Stimulated activated CD8-positive, alpha-beta memory T cell treated with anti-CD3 and anti-CD28 coated beads, Interleukin-15, amount 100 ng/mL, for 4 hours (primary cell): ENCODE data around the gene ANO1.
"Not testable (repeated sequence)": the region's sequence is repeated elsewhere in the genome, so short reads cannot be mapped to it uniquely, and the experiment has no call there.

Source experiments
- DNase-seq, 2 donors: peaks; one replicate each; pipeline ENCODE4 v3.0.0-alpha.2; 2020; ENCODE audit warnings: low read depth in 2 of 2

The ANO1 gene

DNA sequence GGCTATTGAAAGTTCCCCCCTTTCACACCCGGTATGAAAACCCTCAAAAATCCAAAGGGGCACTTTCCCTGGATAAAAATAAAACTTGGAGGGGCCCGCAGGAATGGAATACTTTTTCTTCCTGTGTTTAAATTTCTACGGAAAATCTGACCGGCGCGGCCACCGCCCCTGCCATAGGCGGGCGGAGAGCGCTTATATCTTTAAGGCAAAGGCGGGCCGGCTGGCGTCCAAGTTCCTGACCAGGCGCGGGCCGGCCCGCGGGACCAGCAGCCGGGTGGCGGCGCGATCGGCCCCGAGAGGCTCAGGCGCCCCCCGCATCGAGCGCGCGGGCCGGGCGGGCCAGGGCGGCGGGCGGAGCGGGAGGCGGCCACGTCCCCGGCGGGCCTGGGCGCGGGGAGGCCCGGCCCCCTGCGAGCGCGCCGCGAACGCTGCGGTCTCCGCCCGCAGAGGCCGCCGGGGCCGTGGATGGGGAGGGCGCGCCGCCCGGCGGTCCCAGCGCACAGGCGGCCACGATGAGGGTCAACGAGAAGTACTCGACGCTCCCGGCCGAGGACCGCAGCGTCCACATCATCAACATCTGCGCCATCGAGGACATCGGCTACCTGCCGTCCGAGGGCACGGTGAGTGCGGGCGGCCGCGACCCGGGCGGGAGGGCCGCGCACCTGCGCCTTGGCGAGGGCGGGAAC is at the start of gene ANO1:
TSS of gene ANO1 (plus strand) at position 223 of the 686 bp plus-strand sequence. CDS start at position 513, 290 bp downstream.
- DNase-seq, result no peak

DNA sequence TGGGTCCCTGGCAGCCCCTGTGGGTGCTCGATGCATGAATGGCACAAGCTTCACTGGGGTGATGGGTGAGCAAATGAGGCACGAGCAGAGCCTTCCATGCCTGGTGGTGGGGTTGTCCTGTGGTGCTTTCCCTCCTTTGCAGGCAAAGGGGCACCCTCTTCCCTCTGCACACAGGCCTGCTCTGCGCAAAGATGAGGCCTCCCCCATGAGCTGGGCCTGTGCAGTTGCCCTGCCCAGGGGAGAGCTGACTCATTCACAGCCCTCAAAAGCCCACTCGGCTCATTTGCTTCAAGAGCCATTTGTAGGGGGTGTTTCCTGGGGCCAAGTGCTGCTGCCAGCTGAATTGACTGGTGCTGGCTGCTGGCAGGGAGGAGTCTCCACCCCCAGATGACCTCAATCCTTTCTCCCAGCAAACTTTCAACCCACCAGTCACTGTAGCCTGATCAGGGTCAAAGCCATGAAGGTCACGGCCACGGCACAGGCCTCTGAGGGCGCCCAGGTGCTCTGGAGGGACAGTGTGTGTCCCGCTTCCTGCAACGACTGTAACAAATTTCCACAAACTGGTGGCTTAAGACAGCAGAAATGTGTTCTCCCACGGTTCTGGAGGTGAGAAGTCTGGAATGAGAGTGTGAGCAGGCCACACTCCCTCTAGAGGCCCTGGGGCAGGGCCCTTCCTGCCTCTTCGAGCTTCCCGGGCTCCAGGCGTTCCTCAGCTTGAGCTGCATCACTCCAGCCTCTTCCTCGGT is 48.8 kb upstream of the ANO1 start:
- no peak for DNase-seq

- no peak for DNase-seq
These were observed 48.2 kb upstream of the ANO1 start for GRCh38 chr11:70029861-70030380.

DNA sequence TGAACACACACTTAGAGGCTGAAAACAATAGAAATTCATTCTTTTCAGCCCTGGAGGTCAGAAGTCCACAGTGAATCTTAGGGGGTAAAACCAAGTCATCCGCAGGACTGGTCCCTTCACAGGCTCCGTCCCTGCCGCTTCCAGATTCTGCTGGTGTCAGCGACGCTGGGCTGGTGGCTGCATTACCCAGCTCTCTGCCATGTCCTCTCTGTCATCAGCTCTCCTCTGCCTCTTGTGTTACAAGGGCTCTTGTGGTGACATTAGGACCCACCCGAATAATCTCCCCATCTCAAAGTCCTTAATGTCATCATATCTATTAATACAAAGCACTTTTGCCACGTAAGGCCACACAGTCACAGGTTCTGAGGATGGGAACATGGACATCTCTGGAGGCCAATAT is 47.7 kb upstream of the ANO1 start:
- DNase-seq, result no peak

GRCh38 chr11:70031631-70032469 is 46.3 kb upstream of the ANO1 start:
- DNase-seq, result no peak

DNA sequence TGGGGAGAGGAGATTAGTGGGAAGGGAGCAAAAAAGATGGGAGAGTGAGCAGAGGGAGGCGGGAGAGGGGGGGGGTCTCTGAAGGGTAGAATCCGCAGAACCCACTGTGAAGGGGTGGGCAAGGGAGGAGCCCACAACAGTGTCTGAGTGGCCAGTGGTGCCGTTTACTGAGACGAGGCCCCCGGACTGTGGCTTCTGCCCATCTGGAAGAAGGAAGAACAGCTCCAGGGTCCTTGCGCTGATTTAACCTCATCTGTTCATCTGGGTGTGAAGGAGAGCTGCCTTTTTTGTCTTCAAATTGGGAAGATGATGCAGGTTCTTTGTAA is 45.7 kb upstream of the ANO1 start:
- DNase-seq, result no peak

- no peak for DNase-seq
These were observed 45.0 kb upstream of the ANO1 start for GRCh38 chr11:70032943-70033710.

DNA sequence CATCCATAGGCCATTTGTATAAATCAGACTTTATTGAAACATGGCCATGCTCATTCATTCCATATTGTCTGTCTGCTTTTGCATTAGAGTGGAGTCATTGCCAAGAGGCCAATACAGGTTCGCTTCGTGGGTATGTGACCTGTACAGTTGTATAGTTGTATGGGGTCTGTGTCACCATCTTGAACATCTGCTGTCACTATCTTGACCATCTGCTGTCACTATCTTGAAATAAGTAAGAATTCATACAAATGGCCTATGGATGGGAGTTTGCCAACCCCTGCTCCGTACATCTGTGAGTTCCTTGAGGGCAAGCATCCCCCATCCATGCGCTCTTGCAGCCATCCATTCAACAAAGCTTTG is 44.4 kb upstream of the ANO1 start:
- no peak for DNase-seq

- DNase-seq, result no peak
These were observed 43.3 kb upstream of the ANO1 start for GRCh38 chr11:70034740-70035365.

DNA sequence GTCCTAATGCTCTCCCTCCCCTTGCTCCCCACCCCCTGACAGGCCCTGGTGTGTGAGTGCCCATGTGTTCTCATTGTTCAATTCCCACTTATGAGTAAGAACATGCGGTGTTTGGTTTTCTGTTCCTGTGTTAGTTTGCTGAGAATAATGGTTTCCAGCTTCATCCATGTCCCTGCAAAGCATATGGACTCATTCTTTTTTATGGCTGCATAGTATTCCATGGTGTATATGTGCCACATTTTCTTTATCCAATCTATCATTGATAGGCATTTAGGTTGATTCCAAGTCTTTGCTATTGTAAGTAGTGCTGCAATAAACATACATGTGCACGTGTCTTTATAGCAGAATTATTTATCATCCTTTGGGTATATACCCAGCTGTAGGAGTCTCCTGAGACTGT is 42.5 kb upstream of the ANO1 start:
- not testable (repeated sequence) for DNase-seq

DNA sequence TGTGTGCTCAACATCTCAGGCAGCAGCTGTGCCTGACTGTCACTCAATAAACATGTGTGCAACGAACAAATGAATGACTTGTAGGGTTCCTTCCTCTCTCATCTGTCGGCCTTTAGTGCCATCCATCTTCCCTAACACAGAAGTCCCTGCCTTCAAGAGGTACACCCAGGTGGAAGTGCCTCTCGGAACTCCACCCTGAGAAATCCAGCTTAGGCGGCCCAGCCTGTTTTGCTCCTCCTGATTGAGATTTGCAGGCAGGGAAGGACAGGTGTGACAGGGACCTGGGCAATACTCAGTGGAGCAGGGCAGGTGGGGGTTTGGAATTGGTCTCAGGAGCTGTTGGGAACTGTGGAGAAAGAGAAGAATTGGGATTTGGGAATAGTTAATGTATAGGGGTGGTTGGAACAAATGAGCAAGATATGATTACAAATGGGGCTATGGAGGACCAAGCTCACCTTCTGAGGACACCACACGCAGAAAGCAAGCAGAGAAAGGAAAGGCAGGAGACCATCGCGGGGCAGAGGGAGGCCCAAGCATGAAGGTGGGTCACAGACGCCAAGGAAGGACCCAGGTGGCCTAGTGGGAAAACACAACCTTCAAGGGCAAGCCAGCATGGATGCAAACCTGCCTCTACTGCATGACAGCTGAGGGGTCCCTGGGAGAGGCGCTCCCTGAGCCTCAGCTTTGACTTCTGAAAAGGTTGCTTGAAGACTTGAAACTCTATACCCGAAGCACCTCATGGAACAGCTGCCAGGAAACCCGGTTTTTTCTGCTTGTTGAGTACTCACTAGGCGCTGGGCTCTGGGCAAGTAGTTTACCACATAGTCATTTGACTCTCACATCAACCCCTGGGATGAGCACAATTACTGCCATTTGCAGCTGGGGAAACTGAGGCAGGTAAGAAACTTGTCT is 40.9 kb upstream of the ANO1 start:
- no peak for DNase-seq

GRCh38 chr11:70038034-70038834 is 39.9 kb upstream of the ANO1 start:
- DNase-seq, result no peak

- no peak for DNase-seq
These were observed 37.7 kb upstream of the ANO1 start for GRCh38 chr11:70040452-70040851.

- DNase-seq, result no peak
These were observed 37.1 kb upstream of the ANO1 start for GRCh38 chr11:70040869-70041501.

- DNase-seq, result no peak
These were observed 34.6 kb upstream of the ANO1 start for GRCh38 chr11:70043482-70043881.

GRCh38 chr11:70046089-70046488 is 32.0 kb upstream of the ANO1 start:
- no peak for DNase-seq

GRCh38 chr11:70048279-70049024 is 29.7 kb upstream of the ANO1 start:
- no peak for DNase-seq

- no peak for DNase-seq
These were observed 29.1 kb upstream of the ANO1 start for GRCh38 chr11:70049045-70049444.
